IMR-90 (cell line): ENCODE measurements around the gene CAPN2. TPM values are rescaled to one million over a fixed set of nuclear protein-coding genes. Genes with fewer than 3 reads are reported as not detected.

ENCODE experiments used
- ATAC-seq: fragments of 200-7000 bp; cut with Tn5 transposase; 2 replicates; pipeline ENCODE4 v1.9.1; 2020; ENCODE audit warnings: low read depth, mild to moderate bottlenecking, moderate library complexity
- BruUV-seq: library from RNA; stranded (reverse); fragments of 400-500 nt; replicated peaks from 2 replicates; lab custom pipeline; 2021; lab: Mats Ljungman, UMichigan
- CTCF ChIA-PET: fragments of 300-600 bp; formaldehyde crosslinking; extraction: SDS; loops from one replicate; lab custom pipeline; 2021; ENCODE audit warnings: antibody characterized with exemption; lab: Yijun Ruan, JAX
- POLR2A ChIA-PET: fragments of 300-600 bp; sonication (Branson Sonifier 250); formaldehyde crosslinking; loops from one replicate; lab custom pipeline; 2022; ENCODE audit warnings: antibody characterized with exemption; ENCODE audit not compliant: unreplicated experiment; lab: Charles Lee
- DNase-seq: peaks from one replicate; pipeline ENCODE4 v3.0.0; 2013
- H2AFZ ChIP-seq: replicated peaks from 2 replicates; pipeline ENCODE3; 2013; ENCODE audit warnings: low read length, mild to moderate bottlenecking; ENCODE audit not compliant: poor library complexity
- H2AK5ac ChIP-seq: 2 replicates; pipeline ENCODE4 v1.6.1; 2013; ENCODE audit warnings: low read depth, low read length, inconsistent platforms
- H2AK9ac ChIP-seq: replicated peaks from 2 replicates; pipeline ENCODE3; 2013; ENCODE audit warnings: mild to moderate bottlenecking, low read depth, low read length, moderate library complexity; ENCODE audit not compliant: poor library complexity
- H2BK120ac ChIP-seq: 2 replicates; pipeline ENCODE4 v1.6.1; 2013; ENCODE audit warnings: low read depth, low read length, inconsistent platforms
- H2BK15ac ChIP-seq: 3 replicates; pipeline ENCODE4 v1.6.1; 2013; ENCODE audit warnings: low read depth, low read length, inconsistent platforms
- H2BK20ac ChIP-seq: 2 replicates; pipeline ENCODE4 v1.6.1; 2013; ENCODE audit warnings: low read depth, mild to moderate bottlenecking, inconsistent platforms, low read length, moderate library complexity
- H2BK5ac ChIP-seq: 2 replicates; pipeline ENCODE4 v1.6.1; 2013; ENCODE audit warnings: mild to moderate bottlenecking, low read depth, low read length, inconsistent platforms; ENCODE audit not compliant: poor library complexity, severe bottlenecking
- H3K14ac ChIP-seq: replicated peaks from 2 replicates; pipeline ENCODE4 v1.6.1; 2013; ENCODE audit warnings: low read depth, low read length, inconsistent platforms
- H3K18ac ChIP-seq: 2 replicates; pipeline ENCODE4 v1.6.1; 2013; ENCODE audit warnings: low read depth, low read length, control low read depth
- H3K23ac ChIP-seq: 2 replicates; pipeline ENCODE4 v1.6.1; 2013; ENCODE audit warnings: low read depth, low read length, inconsistent platforms
- H3K27ac ChIP-seq: 2 replicates; pipeline ENCODE4 v1.5.1; 2013; ENCODE audit warnings: mild to moderate bottlenecking, control low read depth, low read length; ENCODE audit not compliant: insufficient read depth
- H3K27me3 ChIP-seq: 2 replicates; pipeline ENCODE4 v1.6.1; 2013; ENCODE audit warnings: low read length; ENCODE audit not compliant: control insufficient read depth, insufficient read depth
- H3K36me3 ChIP-seq: 2 replicates; pipeline ENCODE4 v1.6.1; 2013; ENCODE audit warnings: low read length, mixed read lengths; ENCODE audit not compliant: control insufficient read depth, insufficient read depth
- H3K4ac ChIP-seq: 2 replicates; pipeline ENCODE4 v1.6.1; 2013; ENCODE audit warnings: low read depth, low read length, inconsistent platforms
- H3K4me1 ChIP-seq: 2 replicates; pipeline ENCODE4 v1.6.1; 2013; ENCODE audit warnings: low read length, mixed read lengths; ENCODE audit not compliant: control insufficient read depth, insufficient read depth
- H3K4me2 ChIP-seq: 2 replicates; pipeline ENCODE4 v1.6.1; 2013; ENCODE audit warnings: low read depth, mild to moderate bottlenecking, control low read depth, low read length, moderate library complexity
- H3K4me3 ChIP-seq: 2 replicates; pipeline ENCODE4 v1.5.1; 2013; ENCODE audit warnings: low read depth, mild to moderate bottlenecking, control low read depth, low read length, moderate library complexity; ENCODE audit not compliant: insufficient read depth
- H3K56ac ChIP-seq: 2 replicates; pipeline ENCODE4 v1.6.1; 2013; ENCODE audit warnings: low read length, inconsistent platforms; ENCODE audit not compliant: insufficient read depth; ENCODE audit errors: extremely low read depth
- H3K79me1 ChIP-seq, 2 experiments: 2 replicates each; pipeline ENCODE4 v1.6.1; 2013; ENCODE audit warnings: low read length in 2 of 2, inconsistent platforms in 1 of 2, low read depth in 1 of 2
- H3K9ac ChIP-seq: 2 replicates; pipeline ENCODE4 v1.6.1; 2013; ENCODE audit warnings: low read depth, low read length, control low read depth
- H3K9me1 ChIP-seq: 2 replicates; pipeline ENCODE4 v1.6.1; 2013; ENCODE audit warnings: low read length, inconsistent platforms; ENCODE audit not compliant: insufficient read depth
- H3K9me3 ChIP-seq: 2 replicates; pipeline ENCODE4 v1.6.1; 2013; ENCODE audit warnings: low read length; ENCODE audit not compliant: control insufficient read depth, insufficient read depth
- H4K20me1 ChIP-seq: 2 replicates; pipeline ENCODE4 v1.6.1; 2013; ENCODE audit warnings: low read length, inconsistent platforms; ENCODE audit not compliant: insufficient read depth
- H4K5ac ChIP-seq: 2 replicates; pipeline ENCODE4 v1.6.1; 2013; ENCODE audit warnings: mild to moderate bottlenecking, low read depth, low read length, control low read depth
- H4K8ac ChIP-seq, 2 experiments: 2 replicates each; pipeline ENCODE4 v1.6.1; 2013; ENCODE audit warnings: low read depth in 2 of 2, low read length in 2 of 2, control low read depth in 1 of 2, inconsistent platforms in 1 of 2
- H4K91ac ChIP-seq: 2 replicates; pipeline ENCODE4 v1.6.1; 2013; ENCODE audit warnings: low read depth, low read length, inconsistent platforms; ENCODE audit not compliant: insufficient read depth
- BHLHE40 ChIP-seq: fragments of 150-350 bp; IDR thresholded peaks from 2 replicates; pipeline ENCODE4 v1.6.1; 2016; ENCODE audit warnings: mild to moderate bottlenecking, low read depth, low read length
- CEBPB ChIP-seq: IDR thresholded peaks from 2 replicates; pipeline ENCODE4 v1.6.1; 2012; ENCODE audit warnings: low read depth, low read length, improper control_type of control experiment
- FOS ChIP-seq: fragments of 150-350 bp; IDR thresholded peaks from 2 replicates; pipeline ENCODE4 v1.6.1; 2016; ENCODE audit warnings: low read depth, low read length
- MAFK ChIP-seq: IDR thresholded peaks from 2 replicates; pipeline ENCODE4 v1.6.1; 2012; ENCODE audit warnings: low read depth, low read length, improper control_type of control experiment
- MAZ ChIP-seq: IDR thresholded peaks from 2 replicates; pipeline ENCODE4 v1.6.1; 2012; ENCODE audit warnings: low read depth, mild to moderate bottlenecking, low read length, improper control_type of control experiment, moderate library complexity, borderline replicate concordance
- MXI1 ChIP-seq: IDR thresholded peaks from 2 replicates; pipeline ENCODE4 v1.6.1; 2012; ENCODE audit warnings: low read depth, mild to moderate bottlenecking, low read length, moderate library complexity, borderline replicate concordance
- NFE2L2 ChIP-seq: fragments of 150-350 bp; IDR thresholded peaks from 2 replicates; pipeline ENCODE4 v1.6.1; 2016; ENCODE audit warnings: low read depth, mild to moderate bottlenecking, low read length
- POLR2A ChIP-seq: IDR thresholded peaks from 2 replicates; pipeline ENCODE4 v1.6.1; 2012; ENCODE audit warnings: mild to moderate bottlenecking, low read depth, low read length
- RCOR1 ChIP-seq: IDR thresholded peaks from 2 replicates; pipeline ENCODE4 v1.6.1; 2012; ENCODE audit warnings: mild to moderate bottlenecking, low read length, improper control_type of control experiment; ENCODE audit not compliant: insufficient replicate concordance
- SMC3 ChIP-seq: fragments of 150-350 bp; IDR thresholded peaks from 2 replicates; pipeline ENCODE4 v1.6.1; 2016; ENCODE audit warnings: low read depth, mild to moderate bottlenecking, antibody characterized with exemption, low read length, moderate library complexity
- WGBS, 2 experiments: methylation state at CpG; one replicate each; pipeline versions ENCODE4 v1.1.5 to v1.1.7; 2013; ENCODE audit warnings: missing lambda C conversion rate in 2 of 2; ENCODE audit not compliant: insufficient read length in 1 of 2; ENCODE audit errors: extremely low coverage in 2 of 2; 5-methylcytosine and 5-hydroxymethylcytosine counted together
- dilution Hi-C: fragments of 300-500 bp; cut with HindIII; formaldehyde crosslinking; loops from one replicate; pipeline ENCODE4 v1.14.3; 2018; ENCODE audit warnings: low sequenced_read_pairs; ENCODE audit not compliant: unreplicated experiment
- in situ Hi-C: fragments of 300-500 bp; cut with MboI; formaldehyde crosslinking; loops from 3 replicates; pipeline ENCODE4 v1.14.3; 2019; ENCODE audit warnings: low sequenced_read_pairs, inconsistent platforms, mixed read lengths
- intact Hi-C: fragments of 100-400 bp; cut with micrococcal nuclease; formaldehyde crosslinking; loops from 2 replicates; pipeline ENCODE4 v1.10.0; 2022
- polyA plus RNA-seq, 3 experiments: library from polyadenylated mRNA; depleted of rRNA; stranded (reverse); fragments of >200 nt; gene quantifications; 2 replicates each; pipeline ENCODE4 v1.2.3, GENCODE V29; 2012; ENCODE audit warnings: low replicate concordance in 1 of 3
- total RNA-seq: library from RNA; depleted of rRNA; stranded (reverse); fragments of >200 nt; gene quantifications from 2 replicates; pipeline ENCODE4 v1.2.3, GENCODE V29; 2012
- TF ChIP-seq, protein P1 (sequence below): fragments of 150-350 bp; IDR thresholded peaks from 2 replicates; pipeline ENCODE4 v1.6.1; 2017; ENCODE audit warnings: mild to moderate bottlenecking, antibody characterized with exemption, low read length, low read depth
- TF ChIP-seq, protein P2 (sequence below): conservative IDR thresholded peaks from 2 replicates; pipeline ENCODE4 v1.5.1; 2012; ENCODE audit warnings: mild to moderate bottlenecking, low read depth, low read length, improper control_type of control experiment

CAPN2 gene
- total and polyA plus RNA-seq, 2 of the 4 experiments (the other 2 are of a cell fraction): 339 to 430 TPM

DNA sequence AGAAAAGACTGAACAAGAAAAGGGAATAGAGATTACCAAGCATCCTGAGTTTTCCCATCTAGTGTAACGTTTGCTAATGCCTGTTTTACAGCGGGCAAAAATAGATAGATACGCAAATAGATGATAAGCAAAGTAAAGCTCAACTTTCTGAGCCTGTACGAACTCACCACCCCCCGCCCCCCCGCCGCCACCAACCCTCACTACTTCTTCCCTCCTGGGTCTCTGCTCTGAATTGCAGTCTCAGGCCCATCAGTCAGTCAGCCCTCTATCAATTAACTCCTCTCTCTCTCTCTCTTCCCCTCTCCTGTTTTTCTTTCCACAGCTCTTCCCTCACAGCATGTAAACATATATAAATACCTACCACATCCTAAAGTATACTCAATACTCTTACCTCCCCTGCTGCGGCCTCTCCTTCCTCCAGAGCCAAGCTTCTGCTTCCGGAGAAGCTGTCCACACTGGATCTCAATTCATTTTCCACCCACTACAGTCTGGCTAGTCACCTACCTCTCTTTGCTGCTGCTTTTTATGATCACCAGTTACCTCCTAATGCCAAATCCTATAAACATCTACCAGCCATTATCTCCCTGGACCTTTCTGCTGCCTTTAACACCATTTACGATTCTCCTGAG is 64.6 kb downstream of the CAPN2 start:
- dilution Hi-C loops (no loop called here), intact Hi-C loops (no loop called here), in situ Hi-C loops (no loop called here)
- WGBS, 2 experiments: 86% methylated on average over 3 of the region's 10 CpGs; no CpG with 5 or more reads in 1 of the 2 experiments
- H3K18ac ChIP-seq: no peak overlapping the region
- no peaks in the 10 kb centered on the region for H3K9me3 ChIP-seq
- H3K27me3 ChIP-seq: no peaks in the 10 kb centered on the region
- BruUV-seq: no TSS peak
- H3K4me3 ChIP-seq: no peak overlapping the region
- H3K56ac ChIP-seq: no peak overlapping the region
- no peak overlapping the region for H4K5ac ChIP-seq
- H3K9me1 ChIP-seq: peaks cover 5% of the 10 kb centered on the region
- H3K23ac ChIP-seq: no peak overlapping the region
- H2AK9ac ChIP-seq: no peak overlapping the region
- peak overlapping the region; percentile 27; the same call in 1 of the 2 replicates for H3K27ac ChIP-seq
- POLR2A ChIA-PET: no interaction called here
- H3K14ac ChIP-seq: no peak overlapping the region
- H2BK5ac ChIP-seq: peak overlapping the region; percentile 44
- TF ChIP-seq MAZ (no peak), POLR2A (no peak), MAFK (no peak), SMC3 (no peak), FOS (no peak), NFE2L2 (no peak), CEBPB (no peak), MXI1 (no peak), RCOR1 (no peak), BHLHE40 (no peak)
- TF ChIP-seq, protein P1, sequence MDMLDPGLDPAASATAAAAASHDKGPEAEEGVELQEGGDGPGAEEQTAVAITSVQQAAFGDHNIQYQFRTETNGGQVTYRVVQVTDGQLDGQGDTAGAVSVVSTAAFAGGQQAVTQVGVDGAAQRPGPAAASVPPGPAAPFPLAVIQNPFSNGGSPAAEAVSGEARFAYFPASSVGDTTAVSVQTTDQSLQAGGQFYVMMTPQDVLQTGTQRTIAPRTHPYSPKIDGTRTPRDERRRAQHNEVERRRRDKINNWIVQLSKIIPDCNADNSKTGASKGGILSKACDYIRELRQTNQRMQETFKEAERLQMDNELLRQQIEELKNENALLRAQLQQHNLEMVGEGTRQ: no peak
- TF ChIP-seq, protein P2, sequence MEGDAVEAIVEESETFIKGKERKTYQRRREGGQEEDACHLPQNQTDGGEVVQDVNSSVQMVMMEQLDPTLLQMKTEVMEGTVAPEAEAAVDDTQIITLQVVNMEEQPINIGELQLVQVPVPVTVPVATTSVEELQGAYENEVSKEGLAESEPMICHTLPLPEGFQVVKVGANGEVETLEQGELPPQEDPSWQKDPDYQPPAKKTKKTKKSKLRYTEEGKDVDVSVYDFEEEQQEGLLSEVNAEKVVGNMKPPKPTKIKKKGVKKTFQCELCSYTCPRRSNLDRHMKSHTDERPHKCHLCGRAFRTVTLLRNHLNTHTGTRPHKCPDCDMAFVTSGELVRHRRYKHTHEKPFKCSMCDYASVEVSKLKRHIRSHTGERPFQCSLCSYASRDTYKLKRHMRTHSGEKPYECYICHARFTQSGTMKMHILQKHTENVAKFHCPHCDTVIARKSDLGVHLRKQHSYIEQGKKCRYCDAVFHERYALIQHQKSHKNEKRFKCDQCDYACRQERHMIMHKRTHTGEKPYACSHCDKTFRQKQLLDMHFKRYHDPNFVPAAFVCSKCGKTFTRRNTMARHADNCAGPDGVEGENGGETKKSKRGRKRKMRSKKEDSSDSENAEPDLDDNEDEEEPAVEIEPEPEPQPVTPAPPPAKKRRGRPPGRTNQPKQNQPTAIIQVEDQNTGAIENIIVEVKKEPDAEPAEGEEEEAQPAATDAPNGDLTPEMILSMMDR: no peak
- H3K4me2 ChIP-seq: no peak overlapping the region
- H3K4ac ChIP-seq: no peak overlapping the region
- peaks cover 4% of the 10 kb centered on the region; the same call in 1 of the 2 replicates for H4K20me1 ChIP-seq
- DNase-seq (no peak), ATAC-seq (no peak)
- H2BK15ac ChIP-seq: no peak overlapping the region
- H3K9ac ChIP-seq: no peak overlapping the region
- no peak overlapping the region for H2AK5ac ChIP-seq
- H2BK120ac ChIP-seq: no peak overlapping the region
- H2BK20ac ChIP-seq: no peak overlapping the region
- CTCF ChIA-PET: no interaction called here
- peaks cover 55% of the 10 kb centered on the region for H3K36me3 ChIP-seq
- no peak overlapping the region for H4K91ac ChIP-seq
- peaks cover 12% of the 10 kb centered on the region for H3K4me1 ChIP-seq
- no peak overlapping the region for H2AFZ ChIP-seq
- peaks cover 13 to 41% of the 10 kb centered on the region in 2 experiments for H3K79me1 ChIP-seq
- peak overlapping the region in 1 of 2 experiments; percentile 2; a peak in 1 of 4 replicates for H4K8ac ChIP-seq
